IMR-90 (cell line): ENCODE data around the gene GLRX2.

Experiments
- ELK1 ChIP-seq: fragments of 150-350 bp; IDR thresholded peaks from 2 replicates; pipeline ENCODE4 v1.6.1; 2016; ENCODE audit warnings: low read depth, mild to moderate bottlenecking, low read length, moderate library complexity, borderline replicate concordance
- MAZ ChIP-seq: IDR thresholded peaks from 2 replicates; pipeline ENCODE4 v1.6.1; 2012; ENCODE audit warnings: low read depth, mild to moderate bottlenecking, low read length, improper control_type of control experiment, moderate library complexity, borderline replicate concordance
- POLR2A ChIP-seq: IDR thresholded peaks from 2 replicates; pipeline ENCODE4 v1.6.1; 2012; ENCODE audit warnings: mild to moderate bottlenecking, low read depth, low read length
- SMC3 ChIP-seq: fragments of 150-350 bp; IDR thresholded peaks from 2 replicates; pipeline ENCODE4 v1.6.1; 2016; ENCODE audit warnings: low read depth, mild to moderate bottlenecking, antibody characterized with exemption, low read length, moderate library complexity
- TF ChIP-seq, protein P1 (sequence below): conservative IDR thresholded peaks from 2 replicates; pipeline ENCODE4 v1.5.1; 2012; ENCODE audit warnings: mild to moderate bottlenecking, low read depth, low read length, improper control_type of control experiment
- TF ChIP-seq, protein P2 (sequence below): fragments of 150-350 bp; IDR thresholded peaks from 2 replicates; pipeline ENCODE4 v1.6.1; 2017; ENCODE audit warnings: mild to moderate bottlenecking, antibody characterized with exemption, low read length, low read depth

DNA sequence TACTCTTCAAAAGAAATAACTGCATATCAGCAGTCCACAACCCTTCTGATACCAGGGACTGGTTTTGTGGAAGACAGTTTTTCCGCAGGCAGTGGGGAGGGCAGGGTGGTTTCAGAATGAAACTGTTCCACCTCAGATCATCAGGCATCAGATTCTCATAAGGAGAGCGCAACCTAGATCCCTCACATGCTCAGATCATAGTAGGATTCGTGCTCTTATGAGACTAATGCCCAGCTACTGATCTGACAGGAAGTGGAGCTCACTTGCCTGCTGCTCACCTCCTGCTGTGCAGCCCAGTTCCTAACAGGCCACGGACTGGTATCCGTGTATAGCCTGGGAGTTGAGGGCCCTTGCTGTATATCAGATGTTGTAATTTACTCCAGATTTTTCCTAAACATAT lies 34.3 kb downstream of the GLRX2 start:
- TF ChIP-seq, protein P1, sequence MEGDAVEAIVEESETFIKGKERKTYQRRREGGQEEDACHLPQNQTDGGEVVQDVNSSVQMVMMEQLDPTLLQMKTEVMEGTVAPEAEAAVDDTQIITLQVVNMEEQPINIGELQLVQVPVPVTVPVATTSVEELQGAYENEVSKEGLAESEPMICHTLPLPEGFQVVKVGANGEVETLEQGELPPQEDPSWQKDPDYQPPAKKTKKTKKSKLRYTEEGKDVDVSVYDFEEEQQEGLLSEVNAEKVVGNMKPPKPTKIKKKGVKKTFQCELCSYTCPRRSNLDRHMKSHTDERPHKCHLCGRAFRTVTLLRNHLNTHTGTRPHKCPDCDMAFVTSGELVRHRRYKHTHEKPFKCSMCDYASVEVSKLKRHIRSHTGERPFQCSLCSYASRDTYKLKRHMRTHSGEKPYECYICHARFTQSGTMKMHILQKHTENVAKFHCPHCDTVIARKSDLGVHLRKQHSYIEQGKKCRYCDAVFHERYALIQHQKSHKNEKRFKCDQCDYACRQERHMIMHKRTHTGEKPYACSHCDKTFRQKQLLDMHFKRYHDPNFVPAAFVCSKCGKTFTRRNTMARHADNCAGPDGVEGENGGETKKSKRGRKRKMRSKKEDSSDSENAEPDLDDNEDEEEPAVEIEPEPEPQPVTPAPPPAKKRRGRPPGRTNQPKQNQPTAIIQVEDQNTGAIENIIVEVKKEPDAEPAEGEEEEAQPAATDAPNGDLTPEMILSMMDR = no peak
- no peak for TF ChIP-seq POLR2A
- TF ChIP-seq, protein P2, sequence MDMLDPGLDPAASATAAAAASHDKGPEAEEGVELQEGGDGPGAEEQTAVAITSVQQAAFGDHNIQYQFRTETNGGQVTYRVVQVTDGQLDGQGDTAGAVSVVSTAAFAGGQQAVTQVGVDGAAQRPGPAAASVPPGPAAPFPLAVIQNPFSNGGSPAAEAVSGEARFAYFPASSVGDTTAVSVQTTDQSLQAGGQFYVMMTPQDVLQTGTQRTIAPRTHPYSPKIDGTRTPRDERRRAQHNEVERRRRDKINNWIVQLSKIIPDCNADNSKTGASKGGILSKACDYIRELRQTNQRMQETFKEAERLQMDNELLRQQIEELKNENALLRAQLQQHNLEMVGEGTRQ = no peak
- no peak for TF ChIP-seq ELK1
- no peak for TF ChIP-seq MAZ
- no peak for TF ChIP-seq SMC3
